DND-41 (cell line): ENCODE data around the gene FBXO33.

Experiments
- ATAC-seq: fragments of 200-7000 bp; cut with Tn5 transposase; 3 replicates; pipeline ENCODE4 v1.9.1; 2021; ENCODE audit warnings: low read depth; ENCODE audit not compliant: insufficient read depth
- DNase-seq: peaks from one replicate; pipeline ENCODE4 v3.0.0-alpha.2; 2020
- H2AFZ ChIP-seq: 2 replicates; pipeline ENCODE4 v1.6.0; 2012; ENCODE audit warnings: low read depth, low read length
- H3K27ac ChIP-seq: 2 replicates; pipeline ENCODE4 v1.5.1; 2012; ENCODE audit warnings: low read length, inconsistent platforms
- H3K27me3 ChIP-seq: fragments of 200-600 bp; sonication (generic); 2 replicates; pipeline ENCODE4 v1.6.0; 2012; ENCODE audit warnings: low read length, mild to moderate bottlenecking, inconsistent platforms; ENCODE audit not compliant: insufficient read depth, poor library complexity
- H3K36me3 ChIP-seq: 2 replicates; pipeline ENCODE4 v1.5.1; 2012; ENCODE audit warnings: low read length, inconsistent platforms; ENCODE audit not compliant: insufficient read depth
- H3K4me1 ChIP-seq: 2 replicates; pipeline ENCODE4 v1.5.1; 2012; ENCODE audit warnings: mild to moderate bottlenecking, low read length; ENCODE audit not compliant: insufficient read depth
- H3K4me2 ChIP-seq: 2 replicates; pipeline ENCODE4 v1.6.0; 2012; ENCODE audit warnings: mild to moderate bottlenecking, moderate library complexity, low read length, inconsistent platforms; ENCODE audit not compliant: insufficient read depth
- H3K4me3 ChIP-seq, 2 experiments: fragments of 200-600 bp in 1 of 2; shearing (Covaris generic) in 1 of 2; 2 replicates each; pipeline ENCODE4 v1.5.1; 2012 to 2016; ENCODE audit warnings: inconsistent platforms in 2 of 2, low read length in 2 of 2, mild to moderate bottlenecking in 2 of 2, low read depth in 1 of 2, moderate library complexity in 1 of 2
- H3K79me2 ChIP-seq: 2 replicates; pipeline ENCODE4 v1.6.0; 2012; ENCODE audit warnings: low read length, inconsistent platforms; ENCODE audit not compliant: insufficient read depth
- H3K9ac ChIP-seq: 2 replicates; pipeline ENCODE4 v1.6.0; 2012; ENCODE audit warnings: low read depth, mild to moderate bottlenecking, inconsistent platforms, low read length, moderate library complexity
- H3K9me3 ChIP-seq: 2 replicates; pipeline ENCODE4 v1.5.1; 2012; ENCODE audit warnings: low read length, moderate library complexity, mild to moderate bottlenecking, inconsistent platforms; ENCODE audit not compliant: insufficient read depth, severe bottlenecking
- H4K20me1 ChIP-seq: 2 replicates; pipeline ENCODE4 v1.6.0; 2012; ENCODE audit warnings: low read length; ENCODE audit not compliant: insufficient read depth
- CTCF ChIP-seq: IDR thresholded peaks from 2 replicates; pipeline ENCODE4 v1.5.1; 2012; ENCODE audit warnings: borderline replicate concordance, low read length, moderate library complexity, mild to moderate bottlenecking; ENCODE audit not compliant: poor library complexity, severe bottlenecking; ENCODE audit errors: extremely low read depth
- EZH2 ChIP-seq: IDR thresholded peaks from 3 replicates; pipeline ENCODE4 v1.6.1; 2012; ENCODE audit warnings: borderline replicate concordance, low read depth, mild to moderate bottlenecking, moderate library complexity, low read length, inconsistent platforms; ENCODE audit not compliant: severe bottlenecking

Gene FBXO33

GRCh38 chr14:39381366-39381765 lies 50.9 kb downstream of the FBXO33 start:
- Histone ChIP-seq H3K4me1 (peaks cover 12% of the 10 kb centered on the region), H2AFZ (no peak overlapping the region), H3K27ac (no peak overlapping the region), H3K79me2 (no peaks in the 10 kb centered on the region), H3K9me3 (no peaks in the 10 kb centered on the region), H3K4me2 (no peak overlapping the region), H4K20me1 (no peaks in the 10 kb centered on the region), H3K27me3 (no peaks in the 10 kb centered on the region), H3K36me3 (no peaks in the 10 kb centered on the region), H3K4me3 (no peak overlapping the region), H3K9ac (no peak overlapping the region)
- DNase-seq (no peak), ATAC-seq (no peak)
- no peak for TF ChIP-seq CTCF
- no peak for TF ChIP-seq EZH2

- no peak overlapping the region for H3K9ac ChIP-seq
- TF ChIP-seq CTCF, result no peak
- no peak for TF ChIP-seq EZH2
- H3K27me3 ChIP-seq, result no peaks in the 10 kb centered on the region
- H4K20me1 ChIP-seq, result no peaks in the 10 kb centered on the region
- ATAC-seq, result no peak
- no peaks in the 10 kb centered on the region for H3K9me3 ChIP-seq
- H2AFZ ChIP-seq, result no peak overlapping the region
- no peak for DNase-seq
- H3K4me3 ChIP-seq, result no peak overlapping the region
- H3K4me1 ChIP-seq, result no peaks in the 10 kb centered on the region
- H3K79me2 ChIP-seq, result no peaks in the 10 kb centered on the region
- no peak overlapping the region for H3K4me2 ChIP-seq
- H3K36me3 ChIP-seq, result no peaks in the 10 kb centered on the region
- no peak overlapping the region for H3K27ac ChIP-seq
Observed at GRCh38 chr14:39376667-39377403, 55.4 kb downstream of the FBXO33 start.

- H2AFZ ChIP-seq, result no peak overlapping the region
- no peak overlapping the region for H3K4me2 ChIP-seq
- TF ChIP-seq CTCF (no peak), EZH2 (no peak)
- H3K9me3 ChIP-seq, result no peaks in the 10 kb centered on the region
- no peak overlapping the region for H3K9ac ChIP-seq
- no peak overlapping the region for H3K27ac ChIP-seq
- H3K4me1 ChIP-seq, result no peaks in the 10 kb centered on the region
- H4K20me1 ChIP-seq, result no peaks in the 10 kb centered on the region
- H3K36me3 ChIP-seq, result peaks cover 5% of the 10 kb centered on the region; the same call in 1 of the 2 replicates
- no peak for DNase-seq
- no peak overlapping the region for H3K4me3 ChIP-seq
- H3K79me2 ChIP-seq, result no peaks in the 10 kb centered on the region
- no peak for ATAC-seq
- H3K27me3 ChIP-seq, result no peaks in the 10 kb centered on the region
Observed at GRCh38 chr14:39374851-39375250, 57.4 kb downstream of the FBXO33 start.
